NT2/D1 (cell line): Measurements from ENCODE around the gene SH2D1B.

Source experiments
- SUZ12 ChIP-seq: IDR thresholded peaks from 2 replicates; pipeline ENCODE4 v1.6.1; 2011; ENCODE audit not compliant: insufficient read length, insufficient read depth; ENCODE audit errors: extremely low read depth
- YY1 ChIP-seq: IDR thresholded peaks from 2 replicates; pipeline ENCODE4 v1.6.1; 2011; ENCODE audit not compliant: insufficient read length, insufficient read depth
- ZNF274 ChIP-seq: IDR thresholded peaks from 2 replicates; pipeline ENCODE4 v1.6.1; 2011; ENCODE audit warnings: mild to moderate bottlenecking, low read depth, low read length

DNA sequence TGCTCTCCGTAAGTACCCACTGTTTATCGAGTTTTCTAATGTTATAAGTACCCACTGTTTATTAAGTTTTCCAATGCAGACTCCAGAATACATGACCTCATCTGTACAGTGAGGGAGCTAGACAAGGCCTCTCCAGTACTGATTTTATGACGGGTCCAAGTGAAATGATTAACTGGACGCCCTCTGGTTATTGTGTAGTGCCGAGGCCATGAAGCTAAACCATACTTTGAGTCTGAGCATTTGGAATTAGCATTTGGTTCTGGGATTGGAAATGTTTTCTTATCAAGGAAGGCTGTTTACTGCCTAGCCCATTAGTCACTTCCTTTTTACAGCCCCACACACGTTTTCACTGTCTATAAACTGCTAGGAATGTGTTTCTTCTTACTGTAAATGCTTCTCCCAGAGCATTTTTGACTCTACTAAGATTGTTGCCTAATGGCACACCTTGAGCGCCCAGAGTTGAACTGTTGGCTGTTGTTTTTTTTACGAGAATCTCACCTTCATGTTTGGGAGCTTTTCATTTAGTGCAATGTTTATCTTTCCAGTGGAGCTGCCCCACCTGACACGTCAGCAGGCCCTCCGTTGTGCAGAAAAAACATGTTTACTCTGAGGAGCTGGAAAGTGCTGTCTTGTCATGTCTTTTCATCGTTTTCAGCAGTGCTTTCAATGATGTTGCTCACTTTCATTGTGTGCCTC lies 62.2 kb downstream of the SH2D1B start:
- no peak for TF ChIP-seq YY1
- no peak for TF ChIP-seq ZNF274
- TF ChIP-seq SUZ12, result no peak
